Measurements from ENCODE around the gene ANKS1B. TPM values are rescaled to one million over a fixed set of nuclear protein-coding genes. Genes with fewer than 3 reads are reported as not detected.
A peak's percentile ranks its signal among the peaks of the same experiment; 100 is the strongest.

ANKS1B gene
- total and polyA plus RNA-seq, 10 of the 15 experiments (the other 5 are each of a cell fraction or from before 2014, with no cell fraction given) = 0.16 to 1.3 (median 0.82) TPM; not detected in 7

- H3K9me3 ChIP-seq (replicated peaks; ENCODE audit: control insufficient read depth, insufficient read depth, low read length) = no peaks in the 10 kb centered on the region
- H3K27ac ChIP-seq (ENCODE audit: control insufficient read depth, insufficient read depth) = no peak overlapping the region
- ATAC-seq (peak; percentile 29; the same call in 2 of the 3 replicates), DNase-seq (ENCODE audit: low read depth, low spot score) (no peak), FAIRE-seq (no peak)
- RAD21 ChIA-PET (ENCODE audit: unreplicated experiment) = no interaction called here
- H2AFZ ChIP-seq (ENCODE audit: control insufficient read depth, low read depth, low read length) = no peak overlapping the region
- H3K79me2 ChIP-seq (ENCODE audit: control insufficient read depth, insufficient read depth, low read length) = no peaks in the 10 kb centered on the region
- no TSS peak for BruUV-seq (replicated peaks)
- no peaks in the 10 kb centered on the region for H4K20me1 ChIP-seq (ENCODE audit: control insufficient read depth, insufficient read depth)
- SMC1A ChIA-PET (ENCODE audit: uncharacterized antibody, unreplicated experiment) = interaction anchor here (1.3 kb wide), 1 partner anchor 27 kb away, joined by 3 read pairs; no protein-coding TSS in a partner anchor
- 0% methylated on average over 3 of the region's 3 CpGs for WGBS (ENCODE audit: insufficient coverage, insufficient replicate concordance, low lambda C conversion rate, missing lambda C conversion rate)
- CTCF ChIA-PET = interaction anchor here (1.0 kb wide), 1 partner anchor 23 kb away, joined by 4 read pairs; no protein-coding TSS in a partner anchor
- no peaks in the 10 kb centered on the region for H3K27me3 ChIP-seq (replicated peaks in 1 of 2; ENCODE audit: control insufficient read depth in 2 of 2, insufficient read depth in 2 of 2, low read length in 1 of 2)
- POLR2A ChIA-PET = no interaction called here
- H3K9ac ChIP-seq (ENCODE audit: control insufficient read depth, insufficient read depth, low read length) = no peak overlapping the region
- TF ChIP-seq ZNF592 (IDR thresholded peaks at IDR 0.05) = no peak
- no peak for TF ChIP-seq FOS (IDR thresholded peaks at IDR 0.05; ENCODE audit: borderline replicate concordance, extremely low read depth, insufficient read length)
- no peak for TF ChIP-seq ASH2L (IDR thresholded peaks at IDR 0.05; ENCODE audit: borderline replicate concordance, low read depth)
- no peak for TF ChIP-seq TBL1XR1 (IDR thresholded peaks at IDR 0.05; ENCODE audit: low read depth, low read length)
- no peak for TF ChIP-seq BCL3 (IDR thresholded peaks at IDR 0.05; ENCODE audit: borderline replicate concordance, insufficient read depth, low read depth, low read length, poor library complexity, severe bottlenecking)
- TF ChIP-seq RAD21 (IDR thresholded peaks at IDR 0.05; ENCODE audit: insufficient read depth, low read depth, low read length) = no peak
- TF ChIP-seq NFYA (IDR thresholded peaks at IDR 0.05; ENCODE audit: borderline replicate concordance, low read depth, low read length) = no peak
- no peak for TF ChIP-seq POLR2AphosphoS5 (IDR thresholded peaks at IDR 0.05; ENCODE audit: low read length)
- TF ChIP-seq CBX5 (IDR thresholded peaks at IDR 0.05; ENCODE audit: low read depth) = no peak
- H3K4me1 ChIP-seq (ENCODE audit: control insufficient read depth, insufficient read depth, low read length) = no peaks in the 10 kb centered on the region
- in situ Hi-C loops (cut with MboI) (no loop called here), intact Hi-C loops (cut with micrococcal nuclease; ENCODE audit: unreplicated experiment) (no loop called here)
- no peak overlapping the region for H3K4me3 ChIP-seq
- H3K36me3 ChIP-seq (ENCODE audit: control insufficient read depth in 2 of 2, insufficient read depth in 2 of 2, low read length in 1 of 2) = no peaks in the 10 kb centered on the region
- no peak overlapping the region for H3K4me2 ChIP-seq (ENCODE audit: control insufficient read depth, insufficient read depth)
Measured at GRCh38 chr12:99413751-99414150, 571.0 kb downstream of the ANKS1B start.
